Stomach smooth muscle (tissue), 2 donors: Measurements from ENCODE around the gene GTF3C1.
"Not testable (repeated sequence)": the region's sequence is repeated elsewhere in the genome, so short reads cannot be mapped to it uniquely, and the experiment has no call there.

Source experiments
- H3K27ac ChIP-seq: one replicate; pipeline ENCODE4 v1.7.0; 2013; ENCODE audit warnings: mild to moderate bottlenecking, low read length, inconsistent platforms
- H3K27me3 ChIP-seq, 2 donors: one replicate each; pipeline ENCODE4 v1.7.0; 2013; ENCODE audit warnings: low read length in 2 of 2; ENCODE audit not compliant: insufficient read depth in 2 of 2, control insufficient read depth in 1 of 2
- H3K36me3 ChIP-seq, 2 donors: one replicate each; pipeline ENCODE4 v1.7.0; 2013; ENCODE audit warnings: low read length in 2 of 2; ENCODE audit not compliant: control insufficient read depth in 2 of 2, insufficient read depth in 2 of 2
- H3K4me1 ChIP-seq: one replicate; pipeline ENCODE4 v1.7.0; 2013; ENCODE audit warnings: low read length; ENCODE audit not compliant: control insufficient read depth, insufficient read depth
- H3K4me3 ChIP-seq, 2 donors: one replicate each; pipeline ENCODE4 v1.7.0; 2013; ENCODE audit warnings: low read length in 2 of 2
- H3K9ac ChIP-seq, 2 donors: one replicate each; pipeline ENCODE4 v1.7.0; 2013; ENCODE audit warnings: low read length in 2 of 2, mild to moderate bottlenecking in 1 of 2
- H3K9me3 ChIP-seq, 2 donors: one replicate each; pipeline ENCODE4 v1.7.0; 2013; ENCODE audit warnings: low read length in 2 of 2; ENCODE audit not compliant: control insufficient read depth in 2 of 2
- donor health status: healthy.
- donor health status: Pancreatic carcinoma.

The GTF3C1 gene

GRCh38 chr16:27585200-27585599 is 35.5 kb upstream of the GTF3C1 start:
- Histone ChIP-seq H3K9ac (no peak overlapping the region), H3K4me3 (no peak overlapping the region), H3K27me3 (no peaks in the 10 kb centered on the region), H3K9me3 (peaks cover 0 to 3% of the 10 kb centered on the region in 2 donors), H3K4me1 (no peaks in the 10 kb centered on the region), H3K27ac (no peak overlapping the region), H3K36me3 (no peaks in the 10 kb centered on the region)

GRCh38 chr16:27583634-27584033 is 33.9 kb upstream of the GTF3C1 start:
- H3K36me3 ChIP-seq = no peaks in the 10 kb centered on the region
- no peak overlapping the region for H3K27ac ChIP-seq
- H3K9ac ChIP-seq = no peak overlapping the region
- no peak overlapping the region for H3K4me3 ChIP-seq
- H3K4me1 ChIP-seq = peaks cover 4% of the 10 kb centered on the region
- no peaks in the 10 kb centered on the region for H3K9me3 ChIP-seq
- H3K27me3 ChIP-seq = no peaks in the 10 kb centered on the region

- H3K4me3 ChIP-seq = no peak overlapping the region
- no peak overlapping the region for H3K27ac ChIP-seq
- peaks cover 9% of the 10 kb centered on the region for H3K4me1 ChIP-seq
- H3K27me3 ChIP-seq = no peaks in the 10 kb centered on the region
- no peak overlapping the region for H3K9ac ChIP-seq
- no peaks in the 10 kb centered on the region for H3K9me3 ChIP-seq
- no peaks in the 10 kb centered on the region for H3K36me3 ChIP-seq
Measured at GRCh38 chr16:27582883-27583282, 33.2 kb upstream of the GTF3C1 start.

GRCh38 chr16:27579087-27579980 is 29.6 kb upstream of the GTF3C1 start:
- Histone ChIP-seq H3K27ac (no peak overlapping the region), H3K9ac (no peak overlapping the region), H3K4me3 (no peak overlapping the region), H3K36me3 (peaks cover 0 to 2% of the 10 kb centered on the region in 2 donors), H3K27me3 (no peaks in the 10 kb centered on the region), H3K9me3 (no peaks in the 10 kb centered on the region), H3K4me1 (peaks cover 9% of the 10 kb centered on the region)

GRCh38 chr16:27576729-27577128 is 27.0 kb upstream of the GTF3C1 start:
- Histone ChIP-seq H3K4me1 (peaks cover 12% of the 10 kb centered on the region), H3K27me3 (no peaks in the 10 kb centered on the region), H3K9me3 (no peaks in the 10 kb centered on the region), H3K4me3 (no peak overlapping the region), H3K27ac (no peak overlapping the region), H3K36me3 (peaks cover 0 to 2% of the 10 kb centered on the region in 2 donors), H3K9ac (no peak overlapping the region)

GRCh38 chr16:27572711-27573110 is 23.0 kb upstream of the GTF3C1 start:
- peaks cover 0 to 2% of the 10 kb centered on the region in 2 donors for H3K36me3 ChIP-seq
- H3K27me3 ChIP-seq = no peaks in the 10 kb centered on the region
- peaks cover 3% of the 10 kb centered on the region for H3K4me1 ChIP-seq
- no peak overlapping the region for H3K27ac ChIP-seq
- no peak overlapping the region for H3K9ac ChIP-seq
- no peak overlapping the region for H3K4me3 ChIP-seq
- no peaks in the 10 kb centered on the region for H3K9me3 ChIP-seq

- Histone ChIP-seq H3K27ac (no peak overlapping the region), H3K36me3 (peaks cover 2% of the 10 kb centered on the region in 2 donors), H3K27me3 (no peaks in the 10 kb centered on the region), H3K9ac (no peak overlapping the region), H3K4me1 (peaks cover 3% of the 10 kb centered on the region), H3K9me3 (no peaks in the 10 kb centered on the region), H3K4me3 (no peak overlapping the region)
Measured at GRCh38 chr16:27571433-27572326, 22.0 kb upstream of the GTF3C1 start.

- H3K4me1 ChIP-seq, H3K27ac ChIP-seq: not testable (repeated sequence)
Measured at GRCh38 chr16:27570986-27571385, 21.3 kb upstream of the GTF3C1 start.

GRCh38 chr16:27568077-27568476 is 18.4 kb upstream of the GTF3C1 start:
- no peaks in the 10 kb centered on the region for H3K9me3 ChIP-seq
- no peak overlapping the region for H3K27ac ChIP-seq
- no peaks in the 10 kb centered on the region for H3K27me3 ChIP-seq
- H3K9ac ChIP-seq = no peak overlapping the region
- H3K4me3 ChIP-seq = no peak overlapping the region
- H3K4me1 ChIP-seq = peaks cover 3% of the 10 kb centered on the region
- peaks cover 0 to 2% of the 10 kb centered on the region in 2 donors for H3K36me3 ChIP-seq

More at GRCh38 chr16:27570986-27571385, 21.3 kb upstream of the GTF3C1 start:
- H3K4me3 ChIP-seq, H3K27me3 ChIP-seq, H3K36me3 ChIP-seq, H3K9me3 ChIP-seq, H3K9ac ChIP-seq: not testable (repeated sequence)

GRCh38 chr16:27566417-27566816 is 16.7 kb upstream of the GTF3C1 start:
- H3K4me3 ChIP-seq = no peak overlapping the region
- H3K27me3 ChIP-seq = no peaks in the 10 kb centered on the region
- H3K9ac ChIP-seq = no peak overlapping the region
- peaks cover 0 to 2% of the 10 kb centered on the region in 2 donors for H3K36me3 ChIP-seq
- no peaks in the 10 kb centered on the region for H3K9me3 ChIP-seq
- H3K4me1 ChIP-seq = no peaks in the 10 kb centered on the region
- H3K27ac ChIP-seq = no peak overlapping the region
